SK-N-SH (cell line): ENCODE data around the gene ANGPTL4. TPM values are rescaled to one million over a fixed set of nuclear protein-coding genes. Genes with fewer than 3 reads are reported as not detected.
A peak's percentile ranks its signal among the peaks of the same experiment; 100 is the strongest.

Experiments used
- CHD2 ChIP-seq: fragments of 150-350 bp; IDR thresholded peaks from 2 replicates; pipeline ENCODE4 v1.6.1; 2018; ENCODE audit warnings: low read length; ENCODE audit not compliant: partially characterized antibody
- ELF1 ChIP-seq: IDR thresholded peaks from 2 replicates; pipeline ENCODE4 v1.4.0; 2012
- FOXJ3 ChIP-seq: sonication (generic); formaldehyde crosslinking; IDR thresholded peaks from 2 replicates; pipeline ENCODE4 v1.5.1; 2020; ENCODE audit warnings: mild to moderate bottlenecking, missing genetic modification reagents
- FOXM1 ChIP-seq: IDR thresholded peaks from 2 replicates; pipeline ENCODE4 v1.4.0; 2012; ENCODE audit warnings: low read depth, mild to moderate bottlenecking
- JUND ChIP-seq: IDR thresholded peaks from 2 replicates; pipeline ENCODE4 v1.4.0; 2012
- MEF2A ChIP-seq: IDR thresholded peaks from 2 replicates; pipeline ENCODE4 v1.4.0; 2012; ENCODE audit warnings: low read depth, borderline replicate concordance
- POLR2AphosphoS5 ChIP-seq: IDR thresholded peaks from 2 replicates; pipeline ENCODE4 v1.6.1; 2012; ENCODE audit warnings: low read depth, low read length
- RAD21 ChIP-seq: IDR thresholded peaks from 2 replicates; pipeline ENCODE4 v1.6.1; 2012; ENCODE audit warnings: mild to moderate bottlenecking, low read length
- RCOR1 ChIP-seq: fragments of 150-350 bp; IDR thresholded peaks from 2 replicates; pipeline ENCODE4 v1.6.1; 2017; ENCODE audit warnings: antibody characterized with exemption, low read length
- RFX5 ChIP-seq: IDR thresholded peaks from 2 replicates; pipeline ENCODE4 v1.6.1; 2012; ENCODE audit warnings: mild to moderate bottlenecking, improper control_type of control experiment, low read length
- RXRA ChIP-seq: IDR thresholded peaks from 2 replicates; pipeline ENCODE4 v1.4.0; 2012; ENCODE audit warnings: low read depth, mild to moderate bottlenecking, borderline replicate concordance
- SMC3 ChIP-seq: IDR thresholded peaks from 2 replicates; pipeline ENCODE4 v1.6.1; 2012; ENCODE audit warnings: low read depth, low read length, improper control_type of control experiment
- TCF12 ChIP-seq: IDR thresholded peaks from 2 replicates; pipeline ENCODE4 v1.4.0; 2012
- TEAD4 ChIP-seq: IDR thresholded peaks from 2 replicates; pipeline ENCODE4 v1.4.0; 2012; ENCODE audit warnings: mild to moderate bottlenecking, borderline replicate concordance; ENCODE audit not compliant: insufficient read depth
- ZBTB33 ChIP-seq: IDR thresholded peaks from 2 replicates; pipeline ENCODE4 v1.4.0; 2012; ENCODE audit warnings: low read depth, borderline replicate concordance
- polyA plus RNA-seq, 3 experiments: library from polyadenylated mRNA; depleted of rRNA; stranded (reverse); fragments of >200 nt; gene quantifications; 2 replicates each; pipeline ENCODE4 v1.2.3, GENCODE V29; 2012
- TF ChIP-seq, protein P1 (sequence below): fragments of 200-600 bp; sonication (generic); IDR thresholded peaks from 2 replicates; pipeline ENCODE4 v1.6.1; 2017; ENCODE audit warnings: antibody characterized with exemption, mild to moderate bottlenecking, moderate library complexity
- TF ChIP-seq, protein P2 (sequence below): fragments of 150-350 bp; IDR thresholded peaks from 2 replicates; pipeline ENCODE4 v1.6.1; 2017; ENCODE audit warnings: antibody characterized with exemption, low read length, low read depth, borderline replicate concordance

The ANGPTL4 gene
- polyA plus RNA-seq, 1 of the 3 experiments (the other 2 are of a cell fraction), result 62.5 TPM

DNA sequence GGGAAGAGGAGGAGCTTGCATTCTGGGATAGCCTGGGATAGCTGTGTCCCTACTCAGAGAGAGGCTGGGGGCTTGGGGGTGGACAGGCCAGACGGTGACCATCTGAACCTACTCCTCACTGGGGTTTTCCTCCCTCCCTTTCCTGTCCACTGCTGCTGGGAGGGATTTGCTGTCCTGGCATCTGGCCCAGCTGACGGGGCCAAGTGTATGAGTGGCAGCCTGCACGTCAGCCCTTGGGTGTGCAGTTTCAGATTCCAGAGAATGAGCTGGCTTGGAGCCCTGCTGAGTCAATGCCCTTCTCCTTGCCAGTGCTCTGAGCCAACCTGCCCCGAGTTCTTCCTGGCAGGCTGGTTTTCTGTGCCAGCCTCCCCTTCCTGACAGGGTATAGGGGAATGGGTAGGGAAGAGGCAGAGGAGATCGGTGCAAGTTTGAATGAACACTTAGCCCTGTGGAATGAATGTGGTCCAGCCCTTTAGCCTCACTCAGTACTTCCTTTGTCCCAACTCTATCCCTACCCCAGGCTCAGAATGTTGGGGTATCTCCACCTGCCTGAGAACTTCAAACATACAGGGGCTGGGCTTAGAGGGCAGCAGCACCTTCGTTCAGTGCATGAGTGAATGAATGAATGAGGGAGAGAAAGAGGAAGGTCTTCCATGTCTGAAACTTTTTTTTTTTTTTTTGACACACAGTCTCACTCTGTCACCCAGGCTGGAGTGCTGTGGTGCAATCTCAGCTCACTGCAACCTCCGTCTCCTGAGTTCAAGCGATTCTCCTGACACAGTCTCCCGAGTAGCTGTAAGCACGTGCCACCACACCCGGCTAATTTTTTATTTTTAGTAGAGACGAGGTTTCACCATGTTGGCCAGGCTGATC lies 1.8 kb upstream of the ANGPTL4 start (continued):
- TF ChIP-seq MEF2A, result peak; percentile 22; the same call in 1 of the 2 replicates
- TF ChIP-seq JUND, result peak; percentile 90; the same call in 1 of the 2 replicates
- TF ChIP-seq CHD2, result peak; percentile 69
- TF ChIP-seq RXRA, result peak; percentile 97
- peak; percentile 86 for TF ChIP-seq ZBTB33
- TF ChIP-seq, protein P1, sequence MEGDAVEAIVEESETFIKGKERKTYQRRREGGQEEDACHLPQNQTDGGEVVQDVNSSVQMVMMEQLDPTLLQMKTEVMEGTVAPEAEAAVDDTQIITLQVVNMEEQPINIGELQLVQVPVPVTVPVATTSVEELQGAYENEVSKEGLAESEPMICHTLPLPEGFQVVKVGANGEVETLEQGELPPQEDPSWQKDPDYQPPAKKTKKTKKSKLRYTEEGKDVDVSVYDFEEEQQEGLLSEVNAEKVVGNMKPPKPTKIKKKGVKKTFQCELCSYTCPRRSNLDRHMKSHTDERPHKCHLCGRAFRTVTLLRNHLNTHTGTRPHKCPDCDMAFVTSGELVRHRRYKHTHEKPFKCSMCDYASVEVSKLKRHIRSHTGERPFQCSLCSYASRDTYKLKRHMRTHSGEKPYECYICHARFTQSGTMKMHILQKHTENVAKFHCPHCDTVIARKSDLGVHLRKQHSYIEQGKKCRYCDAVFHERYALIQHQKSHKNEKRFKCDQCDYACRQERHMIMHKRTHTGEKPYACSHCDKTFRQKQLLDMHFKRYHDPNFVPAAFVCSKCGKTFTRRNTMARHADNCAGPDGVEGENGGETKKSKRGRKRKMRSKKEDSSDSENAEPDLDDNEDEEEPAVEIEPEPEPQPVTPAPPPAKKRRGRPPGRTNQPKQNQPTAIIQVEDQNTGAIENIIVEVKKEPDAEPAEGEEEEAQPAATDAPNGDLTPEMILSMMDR, result no peak
- peak; percentile 92 for TF ChIP-seq TCF12
- TF ChIP-seq ELF1, result peak; percentile 64
- TF ChIP-seq RFX5, result no peak
- no peak for TF ChIP-seq FOXM1
- 0 out of 2 replicates have a peak, but pooled peaks have one; percentile 43 for TF ChIP-seq RCOR1
- TF ChIP-seq POLR2AphosphoS5, result peak; percentile 88; the same call in 1 of the 2 replicates
- TF ChIP-seq TEAD4, result peak; percentile 84
- no peak for TF ChIP-seq SMC3
- TF ChIP-seq, protein P2, sequence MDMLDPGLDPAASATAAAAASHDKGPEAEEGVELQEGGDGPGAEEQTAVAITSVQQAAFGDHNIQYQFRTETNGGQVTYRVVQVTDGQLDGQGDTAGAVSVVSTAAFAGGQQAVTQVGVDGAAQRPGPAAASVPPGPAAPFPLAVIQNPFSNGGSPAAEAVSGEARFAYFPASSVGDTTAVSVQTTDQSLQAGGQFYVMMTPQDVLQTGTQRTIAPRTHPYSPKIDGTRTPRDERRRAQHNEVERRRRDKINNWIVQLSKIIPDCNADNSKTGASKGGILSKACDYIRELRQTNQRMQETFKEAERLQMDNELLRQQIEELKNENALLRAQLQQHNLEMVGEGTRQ, result no peak
- 0 out of 2 replicates have a peak, but pooled peaks have one; percentile 21 for TF ChIP-seq RAD21
- TF ChIP-seq FOXJ3 (CRISPR knock-in tag), result no peak
